Stomach (tissue), 4 donors: ENCODE data around the gene IFT52.

Source experiments
- CTCF ChIP-seq, 7 experiments: fragments of 450-650 bp in 4 of 7; fragments of 200-600 bp in 3 of 7; sonication (generic) in 3 of 7; IDR thresholded peaks; one replicate each; pipeline ENCODE4 v1.5.1; 2016 to 2019; ENCODE audit warnings: antibody characterized with exemption in 7 of 7, control low read depth in 2 of 7, mild to moderate bottlenecking in 1 of 7
- POLR2A ChIP-seq, 4 donors: fragments of 450-650 bp; IDR thresholded peaks; one replicate each; pipeline ENCODE4 v1.6.1; 2016; ENCODE audit warnings: antibody characterized with exemption in 4 of 4, control low read depth in 2 of 4, mild to moderate bottlenecking in 1 of 4, moderate library complexity in 1 of 4
- POLR2AphosphoS5 ChIP-seq, 3 donors: sonication (generic); formaldehyde crosslinking; IDR thresholded peaks; one replicate each; pipeline ENCODE4 v1.6.1; 2016; ENCODE audit warnings: antibody characterized with exemption in 3 of 3

DNA sequence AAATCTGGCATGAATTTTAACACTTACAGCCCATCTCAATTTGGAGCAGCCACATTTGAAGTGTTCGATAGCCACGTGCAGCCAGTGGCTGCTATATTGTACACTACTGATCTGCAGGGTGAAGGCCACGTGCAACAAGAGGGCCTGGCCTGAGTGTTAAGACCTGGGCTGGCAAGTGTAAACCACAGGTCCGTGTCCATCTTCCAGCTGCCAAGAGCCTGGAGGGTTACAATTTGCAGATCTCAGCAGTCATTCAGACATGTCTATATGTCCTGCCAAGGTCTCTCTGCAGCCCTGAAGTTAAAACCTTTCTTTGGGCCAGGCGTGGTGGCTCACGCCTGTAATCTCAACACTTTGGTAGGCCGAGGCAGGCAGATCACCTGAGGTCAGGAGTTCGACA lies 17.8 kb upstream of the IFT52 start:
- TF ChIP-seq CTCF (IDR thresholded peaks at IDR 0.05) (no peak), POLR2A (IDR thresholded peaks at IDR 0.05) (no peak), POLR2AphosphoS5 (IDR thresholded peaks at IDR 0.05) (no peak)
